ENCODE results near the gene RMDN3. TPM values are rescaled to one million over a fixed set of nuclear protein-coding genes. Genes with fewer than 3 reads are reported as not detected.

The RMDN3 gene
- total RNA-seq, 1 experiment from 2014 or later = 15.7 TPM

GRCh38 chr15:40759961-40760360 lies 4.9 kb upstream of the RMDN3 start:
- ChIA-PET CTCF (no interaction called here), POLR2A (ENCODE audit: unreplicated experiment) (no interaction called here)
- H3K79me2 ChIP-seq (ENCODE audit: low read depth) = no peaks in the 10 kb centered on the region
- intact Hi-C loops (cut with micrococcal nuclease; ENCODE audit: unreplicated experiment) = no loop called here
- H3K27me3 ChIP-seq (ENCODE audit: insufficient read depth, low read depth) = no peaks in the 10 kb centered on the region
- no peak for DNase-seq
- H3K4me3 ChIP-seq = no peak overlapping the region
- no peak overlapping the region for H2AFZ ChIP-seq
- BruUV-seq (replicated peaks) = no TSS peak
- H3K4me1 ChIP-seq (replicated peaks; ENCODE audit: insufficient read depth) = peaks cover 8% of the 10 kb centered on the region
- no peak overlapping the region for H3K4me2 ChIP-seq
- peaks cover 3% of the 10 kb centered on the region for H3F3A ChIP-seq (ENCODE audit: insufficient read depth, low read depth)
- no peaks in the 10 kb centered on the region for H3K36me3 ChIP-seq (ENCODE audit: low read depth)
- no peak overlapping the region for H3K27ac ChIP-seq
- H3K9me3 ChIP-seq (ENCODE audit: insufficient read depth, low read depth) = no peaks in the 10 kb centered on the region
- no peaks in the 10 kb centered on the region for H3K9me2 ChIP-seq (ENCODE audit: insufficient read depth)
- no peak for TF ChIP-seq EZH2 (IDR thresholded peaks at IDR 0.05; ENCODE audit: low read depth)
- TF ChIP-seq, protein P1, sequence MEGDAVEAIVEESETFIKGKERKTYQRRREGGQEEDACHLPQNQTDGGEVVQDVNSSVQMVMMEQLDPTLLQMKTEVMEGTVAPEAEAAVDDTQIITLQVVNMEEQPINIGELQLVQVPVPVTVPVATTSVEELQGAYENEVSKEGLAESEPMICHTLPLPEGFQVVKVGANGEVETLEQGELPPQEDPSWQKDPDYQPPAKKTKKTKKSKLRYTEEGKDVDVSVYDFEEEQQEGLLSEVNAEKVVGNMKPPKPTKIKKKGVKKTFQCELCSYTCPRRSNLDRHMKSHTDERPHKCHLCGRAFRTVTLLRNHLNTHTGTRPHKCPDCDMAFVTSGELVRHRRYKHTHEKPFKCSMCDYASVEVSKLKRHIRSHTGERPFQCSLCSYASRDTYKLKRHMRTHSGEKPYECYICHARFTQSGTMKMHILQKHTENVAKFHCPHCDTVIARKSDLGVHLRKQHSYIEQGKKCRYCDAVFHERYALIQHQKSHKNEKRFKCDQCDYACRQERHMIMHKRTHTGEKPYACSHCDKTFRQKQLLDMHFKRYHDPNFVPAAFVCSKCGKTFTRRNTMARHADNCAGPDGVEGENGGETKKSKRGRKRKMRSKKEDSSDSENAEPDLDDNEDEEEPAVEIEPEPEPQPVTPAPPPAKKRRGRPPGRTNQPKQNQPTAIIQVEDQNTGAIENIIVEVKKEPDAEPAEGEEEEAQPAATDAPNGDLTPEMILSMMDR (conservative IDR thresholded peaks at IDR 0.05) = no peak
- no peaks in the 10 kb centered on the region for H4K20me1 ChIP-seq (ENCODE audit: insufficient read depth)

DNA sequence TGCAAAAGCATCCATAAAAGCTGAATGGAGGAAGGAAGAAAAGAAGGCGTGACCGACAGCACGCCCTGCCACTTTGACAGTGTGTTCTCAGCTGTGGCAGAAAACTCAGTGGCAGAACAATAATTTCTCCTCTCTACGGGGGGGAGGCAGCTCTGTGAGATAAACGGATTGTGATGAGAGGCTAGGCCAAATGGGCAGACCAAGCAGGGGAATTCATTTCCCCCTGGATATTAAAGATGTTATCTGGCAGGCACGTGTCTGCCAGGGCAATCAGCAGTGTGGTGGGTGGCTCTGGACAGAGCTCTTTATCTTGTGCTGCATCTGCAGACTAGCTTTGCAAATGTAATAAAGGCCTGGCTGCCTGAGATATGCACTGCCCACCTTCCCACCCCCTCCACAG lies 1.9 kb upstream of the RMDN3 start:
- Histone ChIP-seq H3K4me1 (replicated peaks; ENCODE audit: insufficient read depth) (peaks cover 12% of the 10 kb centered on the region; the same call in 1 of the 2 replicates), H3K79me2 (ENCODE audit: low read depth) (0 out of 2 replicates have a peak, but pooled peaks cover 17% of the 10 kb centered on the region), H3K27me3 (ENCODE audit: insufficient read depth, low read depth) (no peaks in the 10 kb centered on the region), H3K9me2 (ENCODE audit: insufficient read depth) (no peaks in the 10 kb centered on the region), H2AFZ (no peak overlapping the region), H3F3A (ENCODE audit: insufficient read depth, low read depth) (no peaks in the 10 kb centered on the region), H3K9me3 (ENCODE audit: insufficient read depth, low read depth) (no peaks in the 10 kb centered on the region), H4K20me1 (ENCODE audit: insufficient read depth) (no peaks in the 10 kb centered on the region), H3K4me2 (no peak overlapping the region), H3K36me3 (ENCODE audit: low read depth) (no peaks in the 10 kb centered on the region), H3K27ac (no peak overlapping the region), H3K4me3 (no peak overlapping the region)
- BruUV-seq (replicated peaks) = no TSS peak
- no peak for TF ChIP-seq EZH2 (IDR thresholded peaks at IDR 0.05; ENCODE audit: low read depth)
- TF ChIP-seq, protein P1 (conservative IDR thresholded peaks at IDR 0.05) = no peak
- POLR2A ChIA-PET (ENCODE audit: unreplicated experiment) = interaction anchor here (0.6 kb wide), 1 partner anchor 20 kb away, joined by 3 read pairs; no protein-coding TSS in a partner anchor
- intact Hi-C loops (cut with micrococcal nuclease; ENCODE audit: unreplicated experiment) = no loop called here
- CTCF ChIA-PET = no interaction called here
- no peak for DNase-seq

GRCh38 chr15:40755812-40756208 lies 756 bp upstream of the RMDN3 start:
- CTCF ChIA-PET = no interaction called here
- H3K4me2 ChIP-seq = peak overlapping the region; percentile 85
- H3K4me1 ChIP-seq (replicated peaks; ENCODE audit: insufficient read depth) = peaks cover 12% of the 10 kb centered on the region; the same call in 1 of the 2 replicates
- 0 out of 2 replicates have a peak, but pooled peaks cover 17% of the 10 kb centered on the region for H3K79me2 ChIP-seq (ENCODE audit: low read depth)
- no peaks in the 10 kb centered on the region for H3K9me2 ChIP-seq (ENCODE audit: insufficient read depth)
- no peaks in the 10 kb centered on the region for H3K27me3 ChIP-seq (ENCODE audit: insufficient read depth, low read depth)
- TF ChIP-seq, protein P1 (conservative IDR thresholded peaks at IDR 0.05) = no peak
- TF ChIP-seq EZH2 (IDR thresholded peaks at IDR 0.05; ENCODE audit: low read depth) = no peak
- peak overlapping the region; percentile 89 for H2AFZ ChIP-seq
- H4K20me1 ChIP-seq (ENCODE audit: insufficient read depth) = no peaks in the 10 kb centered on the region
- no peaks in the 10 kb centered on the region for H3F3A ChIP-seq (ENCODE audit: insufficient read depth, low read depth)
- BruUV-seq (replicated peaks) = no TSS peak
- H3K36me3 ChIP-seq (ENCODE audit: low read depth) = no peaks in the 10 kb centered on the region
- peak overlapping the region; percentile 59 for H3K27ac ChIP-seq
- no peaks in the 10 kb centered on the region for H3K9me3 ChIP-seq (ENCODE audit: insufficient read depth, low read depth)
- peak overlapping the region; percentile 93; the same call in 1 of the 2 replicates for H3K4me3 ChIP-seq
- intact Hi-C loops (cut with micrococcal nuclease; ENCODE audit: unreplicated experiment) = loop anchor here (1.0 to 2.0 kb wide), 3 partner anchors 13 to 139 kb away; partner anchors contain the start of genes C15orf62 and VPS18
- no peak for DNase-seq
- POLR2A ChIA-PET (ENCODE audit: unreplicated experiment) = no interaction called here

All from PC-9 (cell line).